HG02970 (cell line): Measurements from ENCODE around the gene SART1.
"Not testable (repeated sequence)": the region's sequence is repeated elsewhere in the genome, so short reads cannot be mapped to it uniquely, and the experiment has no call there.

Experiments used
- ATAC-seq: cut with Tn5 transposase; IDR thresholded peaks from one replicate; pipeline ENCODE4 v1.9.1; 2021; ENCODE audit warnings: mild to moderate bottlenecking, moderate library complexity, moderate number of reproducible peaks; ENCODE audit not compliant: unreplicated experiment, low FRiP score

SART1 gene

DNA sequence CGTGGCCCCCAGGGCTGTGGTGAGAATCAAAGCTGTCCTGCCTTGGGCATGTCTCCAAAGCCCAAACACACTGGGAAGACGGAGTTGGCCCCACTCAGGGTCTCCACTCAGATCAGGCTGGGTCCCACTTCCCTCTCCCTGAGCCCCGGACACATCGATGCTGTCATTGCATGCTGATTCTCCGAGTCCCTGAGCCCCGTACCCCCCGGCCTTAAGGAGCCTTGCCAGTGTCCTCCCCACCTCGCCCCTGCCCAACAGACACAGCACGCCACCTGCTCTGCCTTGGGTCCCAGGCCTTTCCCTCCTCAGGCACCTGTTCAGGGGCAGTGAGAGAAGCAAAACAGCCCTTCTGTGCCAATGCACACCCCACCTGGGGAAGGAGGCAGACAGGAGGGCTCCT is 25.8 kb downstream of the SART1 start:
- no peak for ATAC-seq

DNA sequence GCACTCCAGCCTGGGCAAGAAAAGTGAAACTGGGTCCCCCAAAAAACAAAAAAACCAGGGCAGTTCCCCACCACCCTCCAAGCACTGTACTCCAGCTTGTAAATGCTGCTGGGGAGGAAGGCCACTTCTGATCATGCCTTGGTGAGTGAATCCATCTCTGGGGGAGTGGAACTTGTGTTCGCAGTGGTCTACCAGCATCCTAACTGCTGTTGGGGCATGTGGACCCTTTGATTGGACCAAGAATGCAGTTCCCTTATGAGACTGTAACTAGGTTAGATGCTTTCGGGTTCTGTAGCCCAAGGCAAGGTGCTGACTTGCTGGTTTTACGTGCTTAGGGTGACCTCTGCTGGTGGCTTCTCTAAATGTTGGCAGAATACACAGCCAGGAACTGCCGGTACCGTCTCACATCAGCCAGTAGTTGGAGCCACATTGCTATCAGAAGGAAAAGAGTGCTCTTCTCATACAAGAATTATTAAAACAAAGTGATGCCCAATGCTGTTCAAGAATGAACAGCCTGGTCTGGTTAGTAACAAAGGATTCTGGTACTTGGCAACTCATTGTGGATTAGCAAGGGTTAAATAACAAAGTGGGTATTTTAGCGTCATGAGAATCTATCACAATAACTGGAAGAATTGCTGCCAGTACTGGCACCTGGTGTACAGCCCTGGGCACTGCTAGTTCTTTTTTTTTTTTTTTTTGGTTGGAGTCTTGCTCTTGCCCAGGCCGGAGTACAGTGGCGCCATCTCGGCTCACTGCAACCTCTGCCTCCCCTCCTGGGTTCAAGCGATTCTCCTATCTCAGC is 27.5 kb downstream of the SART1 start:
- peak; percentile 88 for ATAC-seq

DNA sequence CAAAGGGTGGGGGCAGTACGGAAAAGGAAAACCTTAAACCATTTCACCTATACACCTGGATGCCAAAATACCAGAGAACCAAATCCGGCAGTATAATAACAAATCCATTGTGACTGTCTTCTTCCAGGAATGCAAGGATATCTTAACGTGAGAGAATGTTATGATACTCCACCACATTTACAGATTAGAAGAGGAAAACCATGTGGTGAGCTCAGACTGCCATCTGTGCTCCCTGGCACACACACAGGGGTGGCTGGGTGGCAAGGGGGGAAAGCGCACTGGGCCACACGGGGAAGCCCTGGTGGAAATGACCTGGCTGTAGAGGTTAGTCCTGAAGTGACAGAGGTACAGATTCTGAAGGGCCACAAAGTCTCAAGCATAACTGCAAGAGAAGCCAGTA is 30.5 kb downstream of the SART1 start:
- no peak for ATAC-seq

DNA sequence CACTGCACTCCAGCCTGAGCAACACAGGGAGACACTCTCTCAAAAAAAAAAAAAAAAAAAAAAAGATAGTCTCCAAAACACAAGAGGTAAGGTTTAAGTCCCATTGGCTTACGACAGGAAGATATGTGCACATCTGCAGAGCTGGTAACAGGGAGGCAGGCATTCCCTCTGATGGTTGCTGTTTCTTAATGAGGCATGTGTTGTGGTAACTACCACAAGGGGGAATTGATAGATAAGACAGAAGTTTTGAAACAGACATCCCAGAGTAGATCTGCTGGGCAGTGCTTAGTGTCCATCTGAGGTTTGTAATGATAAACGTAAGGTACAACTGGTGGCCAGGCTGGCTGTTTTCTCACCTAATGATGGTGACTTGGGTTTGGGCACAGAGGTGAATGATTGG is 35.8 kb downstream of the SART1 start:
- ATAC-seq, result no peak

DNA sequence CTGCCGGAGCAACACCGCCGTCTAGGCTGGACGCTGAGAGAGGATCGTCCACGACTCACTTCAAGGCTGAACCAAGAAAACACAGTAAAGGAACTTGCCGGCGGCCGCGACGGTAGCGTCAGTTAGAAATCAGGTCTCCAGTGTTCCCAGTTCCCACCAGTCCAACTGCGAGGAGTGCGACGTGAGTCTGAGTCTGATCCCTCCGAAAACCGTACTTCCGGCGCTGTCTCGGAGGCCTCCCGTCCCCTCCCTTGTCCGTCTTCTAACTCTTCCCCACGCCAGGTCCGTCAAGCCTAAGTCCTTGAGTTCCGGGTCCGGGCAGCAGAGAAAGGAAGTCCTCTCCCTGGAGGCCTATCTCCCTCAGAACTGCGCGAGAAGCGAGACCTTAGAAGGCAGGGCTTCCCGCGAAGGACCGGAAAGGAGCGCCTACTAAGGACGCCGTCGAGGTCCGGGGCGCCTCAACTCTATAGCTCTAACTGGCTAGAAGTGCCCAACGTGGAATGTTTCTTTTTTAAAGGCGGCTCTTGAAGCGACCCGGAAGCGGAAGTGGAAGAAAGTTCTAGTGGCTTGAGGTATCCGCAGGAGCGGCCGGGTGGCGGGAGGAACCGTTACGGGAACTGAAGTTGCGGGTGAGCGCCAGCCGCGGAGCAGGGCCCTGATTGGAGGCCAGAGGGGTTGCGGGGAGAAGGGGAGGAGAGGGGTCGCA is 40.6 kb downstream of the SART1 start, which contains the start of the genes BANF1 and EIF1AD:
Gene BANF1 (plus strand): TSS at position 562 of the 706 bp plus-strand sequence. CDS start 748 bp downstream, outside the sequence.
Gene EIF1AD (minus strand): TSS at position 216 of the 706 bp plus-strand sequence. CDS start 1,768 bp downstream, outside the sequence.
- ATAC-seq, result peak; percentile 77

DNA sequence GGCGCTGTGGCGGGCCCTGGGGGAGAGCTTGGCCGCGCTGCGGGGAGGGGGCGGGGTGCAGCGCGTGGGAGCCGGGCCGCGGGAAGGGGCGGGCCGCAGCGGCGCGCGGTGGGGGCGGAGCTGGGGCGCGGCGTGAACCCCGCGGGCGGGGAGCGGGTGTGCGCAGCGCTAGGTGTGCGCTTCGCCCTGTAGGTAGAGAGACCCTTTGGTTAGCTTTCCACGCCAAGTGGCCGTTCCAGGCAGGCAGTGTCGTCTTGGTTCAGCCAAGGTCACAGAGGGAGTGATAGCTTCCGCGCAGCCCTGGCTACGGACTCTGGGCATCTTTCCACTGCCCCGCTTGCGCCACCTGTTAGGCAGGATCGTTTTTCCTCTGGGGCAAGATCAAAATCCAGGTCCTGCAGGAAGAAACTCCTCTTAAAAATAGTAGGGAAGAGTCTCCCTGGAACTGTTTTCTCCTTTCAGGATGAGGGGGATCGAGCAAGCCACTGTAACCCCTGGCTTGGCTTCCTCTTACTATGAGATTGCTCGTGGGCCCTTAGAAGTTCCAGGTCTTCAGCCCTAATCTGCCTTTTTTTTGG is 41.2 kb downstream of the SART1 start:
- ATAC-seq, result peak; percentile 41

DNA sequence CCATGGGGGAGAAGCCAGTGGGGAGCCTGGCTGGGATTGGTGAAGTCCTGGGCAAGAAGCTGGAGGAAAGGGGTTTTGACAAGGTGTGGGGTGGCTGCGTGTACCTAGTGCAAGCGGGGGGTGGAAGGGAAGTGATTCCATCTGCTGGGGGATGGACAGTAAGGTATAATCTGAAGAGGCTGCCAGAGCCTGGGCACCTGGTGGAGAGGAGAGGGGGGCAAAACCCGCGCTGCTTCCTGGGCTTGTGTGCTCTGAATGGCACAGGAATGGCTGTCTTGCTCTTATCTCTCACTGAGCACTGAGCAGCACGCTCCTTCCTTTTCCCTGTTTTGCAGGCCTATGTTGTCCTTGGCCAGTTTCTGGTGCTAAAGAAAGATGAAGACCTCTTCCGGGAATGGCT is 41.8 kb downstream of the SART1 start:
- no peak for ATAC-seq

DNA sequence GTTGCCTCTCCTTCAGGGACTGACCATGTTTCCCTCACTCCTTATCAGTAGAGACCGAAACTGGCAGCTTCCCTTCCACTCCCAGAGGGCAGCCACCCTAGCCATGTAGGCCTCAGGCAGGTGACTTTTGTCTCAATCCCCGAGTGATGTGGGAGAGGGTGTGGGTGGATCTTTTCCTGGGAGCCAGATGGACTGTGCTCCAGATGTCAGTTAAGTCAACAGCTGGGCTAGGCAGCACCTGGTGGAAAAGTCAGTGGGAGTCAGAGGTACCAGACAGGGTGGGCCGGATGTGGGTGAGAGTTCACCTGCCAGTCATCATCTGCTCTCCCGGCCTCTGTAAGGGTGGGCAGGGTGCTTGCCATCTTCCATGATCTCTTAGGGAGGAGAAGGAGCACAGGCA is 42.7 kb downstream of the SART1 start:
- ATAC-seq, result no peak

DNA sequence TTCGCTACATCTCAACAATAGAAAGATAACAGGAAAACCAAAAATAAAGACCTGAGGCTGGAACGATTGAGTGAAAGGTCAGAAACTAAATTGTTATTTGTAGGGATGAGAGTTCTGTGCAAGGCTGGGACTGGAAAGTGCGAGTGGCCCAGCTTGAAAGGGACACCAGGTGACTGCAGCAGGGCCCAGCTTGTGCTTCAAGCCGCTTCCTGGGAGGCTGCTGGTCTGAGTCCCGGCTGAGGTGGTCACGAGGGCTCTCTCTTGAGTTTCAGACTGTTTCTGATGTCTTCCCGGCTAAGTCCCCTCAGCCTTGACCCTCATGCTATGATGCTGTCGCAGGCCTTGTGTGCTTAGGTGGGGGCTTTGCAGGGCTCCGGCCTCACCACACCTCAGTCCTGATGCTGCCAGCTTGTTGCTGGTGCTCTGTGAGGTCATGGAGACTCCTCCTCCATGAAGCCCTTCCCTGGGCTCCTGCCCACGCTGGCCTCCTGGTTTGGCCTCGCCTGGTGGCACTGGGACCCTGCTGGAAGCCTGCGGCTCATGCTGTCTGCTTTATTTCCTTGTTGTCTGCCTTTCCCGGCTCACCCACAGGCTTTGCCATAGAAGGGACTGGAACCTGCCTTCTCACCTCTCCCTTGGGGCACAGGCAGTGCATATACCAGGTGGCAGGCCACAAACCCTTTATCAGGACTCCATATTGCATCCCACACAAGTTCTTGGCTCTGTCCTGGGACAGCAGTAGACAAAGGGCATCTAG is 44.8 kb downstream of the SART1 start:
- ATAC-seq, result no peak

DNA sequence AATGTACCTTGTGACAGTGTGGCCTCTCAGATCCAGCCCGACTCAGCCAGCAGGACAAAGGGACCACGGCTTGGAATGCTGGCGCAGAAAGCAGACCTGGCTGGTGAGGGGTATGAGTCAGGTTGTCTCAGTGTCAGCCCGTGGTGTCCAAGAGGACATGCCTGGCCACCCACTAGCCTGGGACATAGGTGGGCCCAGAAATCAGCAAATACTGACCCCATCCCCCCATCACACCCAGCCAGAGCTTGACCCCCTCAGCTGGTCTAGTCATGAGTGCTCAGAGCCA is 45.3 kb downstream of the SART1 start:
- ATAC-seq, result no peak

DNA sequence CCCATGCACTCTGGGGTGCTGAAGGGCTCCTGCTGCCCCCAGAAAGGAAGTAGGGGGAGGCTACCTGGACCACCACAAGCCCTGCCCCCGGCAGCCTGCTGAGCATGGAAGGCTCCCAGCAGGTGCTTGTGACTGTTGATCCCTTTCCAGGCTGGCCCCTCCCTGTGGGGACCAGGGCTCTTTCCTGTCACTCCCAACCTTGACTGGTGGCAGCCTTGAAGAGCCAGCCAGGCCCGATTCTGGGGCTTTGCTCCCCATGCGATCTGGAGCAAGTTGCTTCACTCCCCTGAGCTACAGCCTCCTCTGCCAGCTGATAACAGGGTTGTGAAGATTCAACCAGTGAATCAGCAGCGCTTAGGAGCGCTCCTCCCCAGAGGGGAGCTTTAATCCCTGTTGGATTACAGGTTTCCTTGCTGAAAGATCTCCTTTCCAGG is 45.7 kb downstream of the SART1 start:
- no peak for ATAC-seq

DNA sequence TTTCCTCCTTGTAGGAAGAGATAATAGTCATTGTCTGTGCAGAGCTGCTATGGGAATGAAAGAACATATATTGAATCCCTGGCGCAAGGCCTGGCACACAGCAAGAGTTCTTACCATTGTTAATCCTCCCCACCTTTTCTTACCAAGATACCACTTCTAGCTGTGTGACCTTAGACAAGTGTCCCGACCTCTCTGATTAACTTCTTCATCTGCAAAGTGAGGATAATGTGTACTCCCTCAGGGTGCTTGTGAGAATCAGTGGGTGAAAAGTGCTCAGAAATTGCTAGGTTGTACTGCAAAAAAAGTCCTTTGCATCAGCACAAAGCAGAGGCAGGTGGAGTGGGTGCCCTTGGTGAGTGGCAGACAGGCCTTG is 46.5 kb downstream of the SART1 start:
- no peak for ATAC-seq

DNA sequence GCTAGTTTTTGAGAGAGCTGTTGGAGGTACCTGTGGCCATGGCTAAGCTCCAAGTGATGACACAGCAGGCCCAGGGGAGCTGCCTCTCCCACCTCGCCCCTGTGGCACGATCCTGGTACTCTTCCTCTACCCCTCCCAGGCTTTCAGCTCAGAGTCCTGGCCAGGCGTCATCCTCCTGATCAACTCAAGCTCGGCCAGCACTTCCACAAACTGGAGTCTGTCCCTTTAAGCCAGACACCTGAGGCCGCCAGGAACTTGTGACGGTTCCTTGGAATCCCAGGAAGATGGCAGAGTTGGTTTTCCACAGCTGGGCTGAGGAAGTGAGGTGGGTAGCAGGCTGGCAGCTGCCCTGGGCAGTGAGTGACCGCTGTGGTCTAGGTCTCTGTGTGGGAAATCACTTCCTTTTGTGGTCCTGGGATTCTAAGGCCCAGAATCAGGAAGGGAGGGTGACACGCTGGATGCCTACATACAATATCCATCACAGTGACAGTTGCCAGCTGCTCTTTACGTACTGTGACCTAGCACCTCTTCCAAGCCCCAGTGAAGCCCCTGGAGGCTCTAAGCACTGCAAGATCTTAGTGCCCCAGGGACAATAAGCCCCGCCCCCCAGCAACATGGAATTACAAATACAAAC is 47.1 kb downstream of the SART1 start:
- no peak for ATAC-seq

DNA sequence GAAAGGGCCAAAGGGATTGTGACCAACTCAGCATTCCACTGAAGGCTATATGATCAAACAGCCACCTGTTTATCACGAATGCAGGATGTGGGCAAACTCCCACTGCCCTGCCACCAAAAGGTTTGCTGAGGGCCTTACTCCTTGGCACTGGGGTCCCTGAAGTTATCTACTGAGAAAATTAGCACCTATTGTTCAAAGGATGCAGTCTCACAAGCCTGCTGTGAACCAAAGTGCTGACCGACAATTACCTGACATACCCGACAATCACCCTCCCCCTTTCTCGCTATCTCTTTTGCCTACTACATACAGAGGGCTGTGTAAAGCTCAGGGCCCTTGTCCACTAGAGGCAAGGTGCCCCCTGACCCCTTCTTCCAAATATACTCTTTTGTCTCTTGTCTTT is 48.5 kb downstream of the SART1 start:
- ATAC-seq, result not testable (repeated sequence)

DNA sequence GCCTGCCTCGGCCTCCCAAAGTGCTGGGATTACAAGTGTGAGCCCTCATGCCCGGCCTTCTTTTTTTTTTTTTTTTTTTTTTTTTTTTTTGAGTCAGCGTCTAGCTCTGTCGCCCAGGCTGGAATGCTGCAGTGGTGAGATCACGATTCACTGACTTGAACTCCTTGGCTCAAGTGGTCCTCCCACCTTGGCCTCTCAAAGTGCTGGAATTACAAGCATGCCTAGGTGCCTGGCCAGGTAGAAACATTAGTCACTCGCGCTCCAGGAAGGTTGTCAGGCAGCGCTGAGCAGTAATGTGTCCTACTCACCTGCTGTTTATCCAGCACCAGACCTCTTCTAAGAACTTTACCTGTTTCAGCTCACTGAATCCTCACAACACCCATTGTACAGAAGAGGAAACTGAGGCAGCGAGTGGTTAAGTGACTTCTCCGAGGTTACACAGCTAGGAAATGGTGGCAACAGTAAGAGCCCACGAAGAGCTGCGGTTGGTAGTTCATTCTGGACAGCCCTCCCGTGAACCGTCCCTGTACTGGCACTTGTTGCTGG is 49.8 kb downstream of the SART1 start:
- ATAC-seq, result no peak

DNA sequence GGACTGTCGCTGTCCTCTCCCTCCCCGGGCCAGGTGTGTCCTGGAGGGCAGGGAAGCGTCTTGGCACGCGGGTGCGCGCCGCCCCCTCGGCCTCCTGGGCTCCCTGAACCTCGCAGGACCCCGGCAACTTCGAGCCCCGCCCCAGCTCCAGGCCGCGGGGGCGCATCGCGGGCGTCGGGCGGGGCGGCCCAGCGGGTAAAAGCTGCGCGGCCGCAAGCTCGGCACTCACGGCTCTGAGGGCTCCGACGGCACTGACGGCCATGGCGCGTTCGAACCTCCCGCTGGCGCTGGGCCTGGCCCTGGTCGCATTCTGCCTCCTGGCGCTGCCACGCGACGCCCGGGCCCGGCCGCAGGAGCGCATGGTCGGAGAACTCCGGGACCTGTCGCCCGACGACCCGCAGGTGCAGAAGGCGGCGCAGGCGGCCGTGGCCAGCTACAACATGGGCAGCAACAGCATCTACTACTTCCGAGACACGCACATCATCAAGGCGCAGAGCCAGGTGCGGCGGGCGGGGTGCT is 50.3 kb downstream of the SART1 start, which contains the start of gene CST6:
Gene CST6 (plus strand): TSS at position 224 of the 519 bp plus-strand sequence. CDS start 37 bp downstream, at position 261.
- ATAC-seq, result no peak

DNA sequence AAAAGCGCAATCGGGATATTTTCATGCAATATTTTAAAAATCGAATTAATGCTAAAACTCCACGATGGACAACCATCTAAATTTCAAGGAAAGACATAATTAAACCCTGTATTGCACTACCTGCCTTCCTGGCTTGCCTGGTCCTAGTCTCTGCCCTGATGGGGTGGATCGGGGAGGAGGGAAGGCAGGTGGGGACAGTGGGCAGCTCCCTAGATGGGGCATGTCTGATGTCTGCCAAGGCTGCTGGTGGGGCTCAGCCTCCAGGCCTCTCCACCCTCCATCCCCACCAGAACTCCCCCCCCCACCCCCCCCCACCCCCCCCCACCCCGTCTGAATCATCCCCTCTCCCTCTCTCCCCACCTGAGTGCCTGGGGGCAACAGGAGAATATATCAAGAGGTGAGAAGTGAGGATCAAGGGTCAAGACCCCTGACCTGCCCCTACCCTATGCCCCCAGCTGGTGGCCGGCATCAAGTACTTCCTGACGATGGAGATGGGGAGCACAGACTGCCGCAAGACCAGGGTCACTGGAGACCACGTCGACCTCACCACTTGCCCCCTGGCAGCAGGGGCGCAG is 50.9 kb downstream of the SART1 start:
- ATAC-seq, result no peak

DNA sequence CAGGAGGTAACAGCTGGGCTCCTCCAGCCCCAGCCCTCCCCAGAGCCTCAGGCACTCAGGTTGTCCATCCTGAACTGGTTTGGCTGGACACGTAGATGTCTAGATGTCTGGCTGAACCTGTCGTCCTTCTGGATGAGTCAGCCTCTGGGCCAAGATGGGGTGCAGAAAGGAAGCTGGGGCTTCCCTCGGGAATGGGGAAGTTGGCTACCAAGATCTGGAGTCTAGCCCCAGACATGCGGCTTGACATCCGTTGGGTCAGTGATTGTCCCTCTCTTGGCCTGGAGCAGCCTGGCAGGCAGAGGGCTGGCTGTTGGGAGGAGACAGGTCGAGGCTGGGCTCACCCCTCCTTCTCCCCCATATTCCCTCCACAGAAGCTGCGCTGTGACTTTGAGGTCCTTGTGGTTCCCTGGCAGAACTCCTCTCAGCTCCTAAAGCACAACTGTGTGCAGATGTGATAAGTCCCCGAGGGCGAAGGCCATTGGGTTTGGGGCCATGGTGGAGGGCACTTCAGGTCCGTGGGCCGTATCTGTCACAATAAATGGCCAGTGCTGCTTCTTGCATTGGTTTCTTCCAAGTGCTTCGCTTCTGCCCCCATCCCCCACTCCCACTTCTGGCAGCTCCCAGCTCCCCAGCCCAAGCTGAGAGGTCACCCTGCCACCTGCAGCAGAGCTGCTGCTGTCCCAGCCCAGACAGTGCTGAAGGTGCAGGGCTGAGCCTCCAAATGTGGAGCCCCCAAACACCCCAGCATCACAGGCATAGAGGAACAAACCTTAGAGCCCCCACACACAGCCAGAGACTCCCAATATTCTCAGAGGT is 51.6 kb downstream of the SART1 start:
- no peak for ATAC-seq

DNA sequence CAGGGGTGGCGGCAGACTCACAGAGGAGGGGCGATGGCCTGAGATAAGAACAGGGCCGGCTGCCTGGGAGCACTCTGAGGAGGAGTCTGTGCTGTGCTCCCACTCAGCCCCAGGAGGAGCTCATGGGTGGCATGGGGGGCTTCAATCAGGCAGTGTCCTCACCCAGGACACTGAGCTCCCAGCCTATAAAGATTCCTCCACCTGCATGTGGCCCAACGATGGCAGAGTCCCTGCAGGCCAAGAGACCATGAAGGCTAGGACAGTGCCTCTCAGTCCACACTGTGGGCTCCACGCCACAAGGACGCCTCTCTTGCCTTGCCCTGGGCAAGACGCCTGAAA is 52.2 kb downstream of the SART1 start:
- no peak for ATAC-seq
